K562 (cell line): ENCODE data around the gene SLC25A11. TPM values are rescaled to one million over a fixed set of nuclear protein-coding genes. Genes with fewer than 3 reads are reported as not detected.

Experiments
- CCNT2 ChIP-seq: IDR thresholded peaks from 2 replicates; pipeline ENCODE4 v1.6.1; 2011; ENCODE audit warnings: borderline replicate concordance, low read depth, mild to moderate bottlenecking, moderate library complexity, mixed read lengths, low read length; ENCODE audit not compliant: insufficient read length; ENCODE audit errors: extremely low read depth
- MEF2D ChIP-seq: conservative IDR thresholded peaks from 2 replicates; pipeline ENCODE4 v1.6.1; 2016; ENCODE audit warnings: low read depth, missing genetic modification characterization, missing compliant biosample characterization
- MYC ChIP-seq, 2 experiments: fragments of 250-450 bp in 1 of 2; sonication (Bioruptor Pico) in 1 of 2; IDR thresholded peaks; 2 replicates each; pipeline versions ENCODE4 v1.5.1 to v1.6.1; 2012 to 2021; ENCODE audit warnings: low read depth in 2 of 2, borderline replicate concordance in 1 of 2, improper control_type of control experiment in 1 of 2, low read length in 1 of 2, mild to moderate bottlenecking in 1 of 2, moderate library complexity in 1 of 2
- NR0B1 ChIP-seq: fragments of 450-650 bp; IDR thresholded peaks from one replicate; pipeline ENCODE4 v1.6.1; 2018; ENCODE audit warnings: mild to moderate bottlenecking, moderate library complexity; ENCODE audit not compliant: partially characterized antibody
- PHF20 ChIP-seq: fragments of 450-650 bp; IDR thresholded peaks from 2 replicates; pipeline ENCODE4 v1.6.1; 2018; ENCODE audit not compliant: partially characterized antibody
- RBM34 ChIP-seq: fragments of 200-400 bp; formaldehyde crosslinking; IDR thresholded peaks from 2 replicates; pipeline ENCODE4 v1.6.1; 2018; ENCODE audit warnings: low read length, borderline replicate concordance; ENCODE audit not compliant: insufficient read depth
- TFAP4 ChIP-seq: sonication (generic); formaldehyde crosslinking; IDR thresholded peaks from 2 replicates; pipeline ENCODE4 v1.8.0; 2022; ENCODE audit warnings: missing genetic modification reagents, mild to moderate bottlenecking, moderate library complexity, borderline replicate concordance
- polyA plus RNA-seq, 8 experiments: library from polyadenylated mRNA; depleted of rRNA in 4 of 8; stranded (reverse) in 5 of 8; unstranded in 3 of 8; fragments of >200 nt; fragmentation: Nextera tagmentation in 2 of 8; fragmentation: Illumina TruSeq in 1 of 8; extraction: Ambion mirVana in 2 of 8; extraction: Trizol in 1 of 8; gene quantifications; 2 replicates each; pipeline versions ENCODE4 v1.2.1 to v1.2.3, GENCODE V29; 2011 to 2014; ENCODE audit warnings: inconsistent platforms in 1 of 8, missing spikeins in 1 of 8
- total RNA-seq, 7 experiments: library from RNA; depleted of rRNA in 6 of 7; stranded (reverse); fragments of >200 nt in 6 of 7; fragmentation: Illumina TruSeq in 2 of 7; extraction: Trizol in 2 of 7; gene quantifications; 2 replicates each; pipeline versions ENCODE4 v1.2.1 to v1.2.3, GENCODE V29; 2011 to 2021; ENCODE audit warnings: low replicate concordance in 1 of 7
- TF ChIP-seq, protein P1 (sequence below), 2 experiments: fragments of 450-650 bp; formaldehyde crosslinking in 1 of 2; IDR thresholded peaks; 2 replicates each; pipeline versions ENCODE4 v1.4.0 to v1.6.1; 2014 to 2020; ENCODE audit warnings: mild to moderate bottlenecking in 2 of 2, borderline replicate concordance in 1 of 2, low read depth in 1 of 2
- TF ChIP-seq, protein P2 (sequence below), 3 experiments: fragments of 200-800 bp in 1 of 3; sonication (Bioruptor generic) in 1 of 3; sonication (generic) in 1 of 3; formaldehyde crosslinking in 1 of 3; IDR thresholded peaks; 2 replicates each; pipeline versions ENCODE4 v1.6.1 to v1.8.0; 2016 to 2022; ENCODE audit warnings: mild to moderate bottlenecking in 2 of 3, missing compliant biosample characterization in 2 of 3, missing genetic modification characterization in 2 of 3, missing genetic modification reagents in 1 of 3

The SLC25A11 gene
- total and polyA plus RNA-seq, 9 of the 15 experiments (the other 6 are each of a cell fraction or from before 2014, with no cell fraction given) = 3.1 to 56.7 (median 32.9) TPM

DNA sequence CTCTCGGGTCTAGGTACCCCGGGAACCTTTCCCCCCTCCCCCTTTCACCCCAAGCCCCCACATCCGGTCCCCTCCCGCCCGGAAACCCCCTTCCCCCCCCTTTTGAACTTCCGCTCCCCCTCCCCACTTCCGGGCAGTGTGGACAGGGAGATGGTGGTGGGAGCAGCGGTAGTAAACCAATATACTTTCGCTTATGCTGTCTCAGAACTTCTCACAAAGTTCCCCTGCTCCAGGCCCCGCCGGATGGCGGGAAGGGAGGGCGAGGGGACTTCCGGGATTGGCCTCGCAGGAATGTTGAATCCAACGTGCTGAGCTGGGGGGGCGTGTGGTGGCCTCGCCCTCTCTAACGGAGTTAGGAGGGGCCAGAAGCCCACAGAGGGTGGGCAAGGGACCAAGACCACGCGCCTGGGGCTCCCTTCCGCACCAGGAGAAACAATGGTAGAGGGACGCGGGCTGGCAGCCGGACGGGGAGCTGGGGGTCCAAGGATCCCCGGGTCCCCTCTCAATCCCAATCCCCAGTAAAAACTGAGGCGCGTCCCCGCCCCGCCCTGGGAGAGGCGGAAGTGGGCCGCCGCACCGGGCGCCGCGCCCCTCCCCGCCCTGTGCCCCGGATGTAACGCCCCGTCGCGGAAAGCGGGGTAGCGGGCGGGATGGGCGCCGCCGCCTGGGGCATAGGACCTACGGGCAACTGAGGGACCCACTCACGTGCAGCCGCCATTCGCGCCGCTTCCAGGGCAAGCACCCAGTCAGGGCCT is 7.7 kb upstream of the SLC25A11 start (continued):
- no peak for TF ChIP-seq NR0B1
- no peak for TF ChIP-seq RBM34
- TF ChIP-seq, protein P1, sequence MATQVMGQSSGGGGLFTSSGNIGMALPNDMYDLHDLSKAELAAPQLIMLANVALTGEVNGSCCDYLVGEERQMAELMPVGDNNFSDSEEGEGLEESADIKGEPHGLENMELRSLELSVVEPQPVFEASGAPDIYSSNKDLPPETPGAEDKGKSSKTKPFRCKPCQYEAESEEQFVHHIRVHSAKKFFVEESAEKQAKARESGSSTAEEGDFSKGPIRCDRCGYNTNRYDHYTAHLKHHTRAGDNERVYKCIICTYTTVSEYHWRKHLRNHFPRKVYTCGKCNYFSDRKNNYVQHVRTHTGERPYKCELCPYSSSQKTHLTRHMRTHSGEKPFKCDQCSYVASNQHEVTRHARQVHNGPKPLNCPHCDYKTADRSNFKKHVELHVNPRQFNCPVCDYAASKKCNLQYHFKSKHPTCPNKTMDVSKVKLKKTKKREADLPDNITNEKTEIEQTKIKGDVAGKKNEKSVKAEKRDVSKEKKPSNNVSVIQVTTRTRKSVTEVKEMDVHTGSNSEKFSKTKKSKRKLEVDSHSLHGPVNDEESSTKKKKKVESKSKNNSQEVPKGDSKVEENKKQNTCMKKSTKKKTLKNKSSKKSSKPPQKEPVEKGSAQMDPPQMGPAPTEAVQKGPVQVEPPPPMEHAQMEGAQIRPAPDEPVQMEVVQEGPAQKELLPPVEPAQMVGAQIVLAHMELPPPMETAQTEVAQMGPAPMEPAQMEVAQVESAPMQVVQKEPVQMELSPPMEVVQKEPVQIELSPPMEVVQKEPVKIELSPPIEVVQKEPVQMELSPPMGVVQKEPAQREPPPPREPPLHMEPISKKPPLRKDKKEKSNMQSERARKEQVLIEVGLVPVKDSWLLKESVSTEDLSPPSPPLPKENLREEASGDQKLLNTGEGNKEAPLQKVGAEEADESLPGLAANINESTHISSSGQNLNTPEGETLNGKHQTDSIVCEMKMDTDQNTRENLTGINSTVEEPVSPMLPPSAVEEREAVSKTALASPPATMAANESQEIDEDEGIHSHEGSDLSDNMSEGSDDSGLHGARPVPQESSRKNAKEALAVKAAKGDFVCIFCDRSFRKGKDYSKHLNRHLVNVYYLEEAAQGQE (IDR thresholded peaks at IDR 0.05; ENCODE audit: borderline replicate concordance) = no peak
- TF ChIP-seq, protein P1 (CRISPR knock-in tag; IDR thresholded peaks at IDR 0.05; ENCODE audit: low read depth) = no peak
- no peak for TF ChIP-seq MEF2D (tag)
- TF ChIP-seq PHF20 = no peak
- TF ChIP-seq, protein P2, sequence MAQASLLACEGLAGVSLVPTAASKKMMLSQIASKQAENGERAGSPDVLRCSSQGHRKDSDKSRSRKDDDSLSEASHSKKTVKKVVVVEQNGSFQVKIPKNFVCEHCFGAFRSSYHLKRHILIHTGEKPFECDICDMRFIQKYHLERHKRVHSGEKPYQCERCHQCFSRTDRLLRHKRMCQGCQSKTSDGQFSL (CRISPR knock-in tag; IDR thresholded peaks at IDR 0.05) = no peak
- TF ChIP-seq, protein P2 (tag; IDR thresholded peaks at IDR 0.05) = peak in 1 of 2 experiments; percentile 35; a peak in 2 of 4 replicates
- TF ChIP-seq CCNT2 = peak; percentile 25
- TF ChIP-seq MYC (IDR thresholded peaks at IDR 0.05; ENCODE audit: low read depth, low read length) = peak; percentile 44; the same call in 1 of the 2 replicates
- no peak for TF ChIP-seq MYC (CRISPR knock-in tag; IDR thresholded peaks at IDR 0.05; ENCODE audit: borderline replicate concordance, low read depth)
- peak; percentile 11; the same call in 1 of the 2 replicates for TF ChIP-seq TFAP4 (CRISPR knock-in tag)
